ENCODE measurements around the gene UBXN6.
A peak's percentile ranks its signal among the peaks of the same experiment; 100 is the strongest.

UBXN6 gene

DNA sequence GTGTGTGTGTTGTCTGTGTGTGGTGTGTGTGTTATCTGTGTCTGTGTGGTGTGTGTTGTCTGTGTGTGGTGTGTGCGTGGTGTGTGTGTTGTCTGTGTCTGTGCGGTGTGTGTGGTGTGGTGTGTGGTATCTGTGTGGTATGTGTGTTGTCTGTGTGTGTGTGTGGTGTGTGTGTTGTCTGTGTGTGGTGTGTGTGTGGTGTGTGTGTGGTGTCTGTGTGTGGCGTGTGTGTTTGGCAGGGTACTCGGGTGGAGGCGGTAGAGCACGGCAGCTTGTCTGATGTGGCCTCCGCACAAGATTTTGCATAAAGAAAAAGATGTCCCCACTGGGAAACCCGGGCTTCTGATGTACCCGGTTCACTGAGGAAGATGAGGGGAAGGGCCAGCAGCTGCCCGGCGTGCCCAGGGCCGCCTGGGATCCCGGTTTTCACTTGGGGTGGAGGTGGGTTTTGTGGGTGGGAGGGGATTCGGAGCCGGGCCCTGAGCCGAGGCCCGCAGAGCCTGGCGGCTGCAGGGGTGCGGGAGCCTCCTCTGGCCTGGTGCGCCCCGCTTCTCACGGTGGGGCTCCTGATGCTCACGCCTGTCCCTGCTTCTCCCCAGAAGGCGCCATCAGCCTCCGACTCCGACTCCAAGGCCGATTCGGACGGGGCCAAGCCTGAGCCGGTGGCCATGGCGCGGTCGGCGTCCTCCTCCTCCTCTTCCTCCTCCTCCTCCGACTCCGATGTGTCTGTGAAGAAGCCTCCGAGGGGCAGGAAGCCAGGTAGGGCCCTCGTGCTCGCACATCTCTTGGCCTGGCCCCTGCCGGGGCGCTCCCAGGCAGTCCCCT lies 35.7 kb upstream of the UBXN6 start:
- DNase-seq, result no peak

DNA sequence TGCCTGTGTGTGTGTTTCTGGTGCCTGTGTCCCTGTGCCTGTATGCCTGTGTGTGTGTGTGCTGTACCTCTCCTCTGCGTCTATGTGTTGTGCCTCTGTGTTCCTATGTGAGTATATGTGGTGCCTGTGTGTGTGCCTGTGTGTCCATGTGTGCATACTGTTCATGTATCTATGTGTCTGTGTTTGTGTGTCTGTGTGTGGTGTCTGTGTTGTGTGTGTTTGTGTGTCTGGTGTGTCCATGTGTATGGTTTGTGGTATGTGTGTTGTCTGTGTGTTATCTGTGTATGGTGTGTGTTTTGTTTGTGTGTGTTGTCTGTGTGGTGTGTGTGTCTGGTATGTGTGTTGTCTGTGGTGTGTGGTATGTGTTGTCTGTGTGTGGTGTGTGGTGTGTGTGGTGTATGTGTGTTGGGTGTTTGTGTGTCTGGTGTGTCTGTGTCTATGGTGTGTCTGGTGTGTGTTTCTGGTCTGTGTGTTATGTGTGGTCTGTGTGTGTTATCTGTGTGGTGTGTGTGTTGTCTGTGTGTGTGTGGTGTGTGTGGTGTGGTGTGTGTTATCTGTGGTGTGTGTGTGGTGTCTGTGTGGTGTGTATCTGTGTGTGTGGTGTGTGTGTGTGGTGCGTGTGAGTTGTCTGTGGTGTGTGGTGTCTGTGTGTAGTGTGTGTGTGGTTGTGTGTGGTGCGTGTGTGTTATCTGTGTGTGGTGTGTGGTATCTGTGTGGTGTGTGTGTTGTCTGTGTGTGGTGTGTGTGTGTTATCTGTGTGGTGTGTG lies 34.9 kb upstream of the UBXN6 start:
- no peak for DNase-seq

DNA sequence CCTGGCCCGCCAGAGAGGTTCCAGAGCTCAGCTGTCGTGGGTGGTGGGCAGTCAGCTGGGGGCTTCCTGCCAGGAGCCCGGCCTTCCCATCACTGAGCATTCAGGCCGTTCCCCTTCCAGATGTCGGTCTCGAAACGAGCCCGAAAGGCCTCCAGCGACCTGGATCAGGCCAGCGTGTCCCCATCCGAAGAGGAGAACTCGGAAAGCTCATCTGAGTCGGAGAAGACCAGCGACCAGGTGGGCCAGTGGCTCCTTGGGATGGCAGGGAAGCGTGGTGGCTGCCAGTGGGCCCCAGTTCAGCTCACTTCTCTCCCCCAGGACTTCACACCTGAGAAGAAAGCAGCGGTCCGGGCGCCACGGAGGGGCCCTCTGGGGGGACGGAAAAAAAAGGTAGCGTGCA lies 33.9 kb upstream of the UBXN6 start:
- no peak for DNase-seq

DNA sequence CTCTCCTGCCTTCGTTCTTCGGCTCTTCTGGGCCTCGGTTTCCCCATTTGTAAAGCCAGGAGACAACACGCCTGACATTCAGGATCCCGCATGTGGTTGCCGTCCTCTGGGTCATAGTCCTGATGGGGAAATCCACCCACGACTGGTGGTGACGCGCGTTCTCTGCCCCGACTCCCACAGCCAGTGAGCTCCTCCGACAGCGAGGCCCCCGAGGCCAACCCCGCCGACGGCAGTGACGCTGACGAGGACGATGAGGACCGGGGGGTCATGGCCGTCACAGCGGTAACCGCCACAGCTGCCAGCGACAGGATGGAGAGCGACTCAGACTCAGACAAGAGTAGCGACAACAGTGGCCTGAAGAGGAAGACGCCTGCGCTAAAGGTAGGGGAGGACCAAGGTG lies 30.9 kb upstream of the UBXN6 start:
- DNase-seq, result no peak

DNA sequence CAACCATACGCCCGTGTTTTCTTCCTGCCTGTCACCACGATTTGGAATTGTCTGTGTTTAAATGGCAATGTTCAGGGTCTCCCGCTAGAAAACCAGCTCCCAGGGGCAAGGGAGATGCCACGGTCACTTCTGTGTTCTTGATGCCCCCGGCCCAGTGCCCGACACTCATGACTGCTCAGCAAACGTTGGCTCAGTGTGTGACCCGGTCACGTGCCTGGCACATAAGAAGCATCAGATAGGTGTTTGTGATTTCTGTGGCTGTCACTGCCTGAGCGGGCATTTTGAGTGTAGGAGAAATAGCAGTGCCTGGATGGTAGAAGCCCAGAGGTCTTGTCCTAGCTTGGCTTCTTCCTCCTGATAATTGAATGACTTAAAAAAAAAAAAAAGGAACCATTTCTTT lies 30.0 kb upstream of the UBXN6 start:
- DNase-seq, result no peak

DNA sequence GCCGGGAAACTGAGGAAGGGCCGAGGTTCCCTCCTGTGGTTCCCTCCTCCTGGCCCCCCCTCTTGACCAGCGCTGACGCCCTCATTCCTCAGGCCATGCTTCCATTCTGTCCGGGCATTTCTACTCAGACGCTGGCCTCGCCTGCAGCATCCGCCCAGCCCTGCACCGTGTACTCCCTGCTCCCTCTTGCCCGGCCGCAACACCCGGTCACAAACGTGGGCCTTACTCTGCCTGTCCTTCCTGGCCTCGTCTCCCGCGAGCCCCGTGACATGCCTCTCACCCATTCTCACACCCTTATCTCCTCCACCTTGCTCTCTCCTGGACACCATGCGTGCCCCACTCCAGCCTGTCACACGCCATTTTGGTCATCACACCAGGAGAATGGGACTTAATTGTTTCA lies 25.8 kb upstream of the UBXN6 start:
- DNase-seq, result no peak

DNA sequence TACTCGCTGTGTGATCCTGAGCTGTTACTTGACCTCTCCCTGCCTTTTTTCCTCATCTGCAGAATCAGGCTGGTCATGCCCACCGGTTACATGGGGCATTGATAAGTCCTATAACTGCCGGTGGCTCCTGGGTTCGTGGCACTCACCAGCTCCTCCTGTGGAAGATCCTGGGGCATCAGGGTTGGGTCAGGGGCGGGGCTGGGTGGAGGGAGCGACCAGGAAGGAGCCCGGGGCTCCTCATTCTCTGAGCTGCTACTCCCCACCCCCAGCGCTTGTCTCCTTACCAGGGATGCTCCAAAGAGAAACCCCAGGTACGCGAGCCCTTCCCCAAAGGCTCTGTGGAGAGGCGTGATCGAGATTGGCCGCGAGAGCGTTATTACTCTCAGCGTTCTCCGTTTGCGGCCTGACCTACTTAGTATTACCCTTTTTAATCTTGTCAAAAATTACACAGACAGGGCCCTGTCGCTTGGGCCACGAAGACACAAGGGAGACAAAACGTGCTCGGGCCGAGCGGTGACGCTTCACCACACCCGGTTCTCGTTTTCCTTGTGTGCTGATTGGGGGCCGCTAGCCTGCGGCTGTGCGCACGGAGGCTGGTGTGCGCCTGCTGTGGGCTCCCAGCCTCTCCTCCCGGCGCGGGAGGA lies 25.2 kb upstream of the UBXN6 start:
- DNase-seq, result no peak

DNA sequence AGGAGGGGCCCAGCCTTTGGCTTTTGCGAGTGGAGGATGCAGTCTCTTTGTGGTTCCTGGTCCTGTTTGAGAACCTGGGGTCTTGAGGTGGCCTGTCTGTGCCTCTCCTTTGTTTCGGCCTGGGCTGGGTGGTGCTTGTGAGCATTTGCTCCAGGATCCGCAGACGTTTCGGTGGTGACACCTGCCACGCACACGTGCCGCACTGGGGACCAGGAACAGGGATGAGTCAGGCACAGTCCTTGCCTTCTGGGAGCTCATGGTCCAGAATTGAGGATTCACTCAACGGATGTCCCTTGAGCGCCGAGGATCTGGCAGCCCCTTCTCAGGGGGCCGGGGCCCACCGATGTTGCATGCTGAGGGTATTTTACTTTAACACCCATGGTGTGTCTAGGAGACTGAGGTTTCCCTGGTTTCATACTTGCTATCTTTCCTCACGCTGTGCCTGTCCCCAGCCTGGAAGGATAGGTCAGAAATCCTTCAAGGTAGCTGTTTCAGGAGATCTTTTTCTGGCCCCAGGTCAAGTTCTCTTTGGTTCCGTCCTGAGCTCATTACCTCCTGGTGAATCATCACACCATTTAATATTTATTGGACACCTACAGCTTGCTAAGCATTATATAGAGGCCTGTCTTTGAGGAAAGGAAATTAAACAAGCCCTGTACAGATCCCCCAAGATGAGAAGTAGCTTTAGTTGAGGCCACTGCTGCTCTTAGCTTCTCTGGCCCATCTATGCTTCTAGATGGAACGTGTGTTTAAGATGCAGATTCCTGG lies 19.6 kb upstream of the UBXN6 start:
- DNase-seq, result no peak

DNA sequence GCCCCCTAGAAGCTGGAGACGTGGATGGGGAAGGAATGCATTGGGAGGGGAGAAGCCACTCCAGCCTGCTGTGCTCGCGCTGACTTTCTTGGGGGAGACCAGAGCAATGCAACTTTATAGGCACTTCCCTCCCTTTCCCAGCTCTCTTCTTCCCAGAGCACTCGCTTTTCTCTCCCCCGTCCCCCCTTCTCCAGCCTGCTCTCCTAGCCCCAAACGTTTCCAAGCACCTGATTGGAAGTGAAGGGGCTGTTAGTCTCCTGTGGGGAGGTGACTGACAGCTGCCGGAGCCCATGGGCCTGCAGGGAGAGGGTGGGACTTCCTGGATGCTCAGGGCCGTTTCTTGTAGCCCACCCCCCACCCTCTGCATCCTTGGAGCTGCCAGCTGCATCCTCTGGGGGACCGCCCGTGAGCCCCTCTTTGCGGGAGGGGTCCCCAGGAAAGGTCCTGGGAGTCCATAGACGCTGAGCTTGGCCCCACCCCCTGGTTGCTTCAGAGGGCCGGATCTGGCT lies 17.0 kb upstream of the UBXN6 start:
- DNase-seq, result no peak

DNA sequence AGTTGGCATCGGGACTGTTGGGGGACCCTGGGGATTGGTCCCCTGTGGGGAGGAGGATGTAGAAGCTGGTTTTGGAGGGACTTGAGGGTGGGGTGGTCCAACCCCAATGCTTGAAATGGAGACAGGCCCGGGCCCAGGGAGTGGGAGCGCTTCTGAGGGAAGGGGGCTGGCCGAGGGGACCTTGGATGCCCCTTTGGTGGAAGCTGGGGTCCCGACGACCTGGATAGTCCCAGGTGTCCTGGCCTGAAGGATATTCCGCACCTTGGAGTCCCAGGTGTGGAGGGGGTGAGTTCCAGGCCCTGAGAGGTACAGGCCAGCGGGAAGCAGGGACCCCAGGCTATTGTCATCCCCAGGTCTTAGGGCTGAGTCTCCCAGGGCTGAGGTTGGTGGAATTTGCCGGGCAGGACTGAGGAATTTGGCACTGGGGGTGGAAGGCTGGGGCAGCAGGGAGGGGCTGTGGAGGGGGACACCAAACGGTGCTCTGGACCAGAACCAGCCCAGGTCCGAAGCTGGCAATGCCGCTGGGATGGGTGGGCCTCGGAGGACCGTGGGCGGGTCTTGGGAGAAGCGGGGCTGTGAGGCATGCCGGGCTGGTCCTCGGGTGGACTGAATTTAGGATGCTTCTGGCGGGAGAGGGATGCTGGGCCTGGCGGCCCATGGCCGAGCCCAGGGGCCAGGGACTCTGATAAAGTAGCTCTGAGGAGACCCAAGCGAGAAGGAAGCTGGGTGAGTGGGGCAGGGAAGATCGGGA lies 16.3 kb upstream of the UBXN6 start:
- DNase-seq, result no peak

DNA sequence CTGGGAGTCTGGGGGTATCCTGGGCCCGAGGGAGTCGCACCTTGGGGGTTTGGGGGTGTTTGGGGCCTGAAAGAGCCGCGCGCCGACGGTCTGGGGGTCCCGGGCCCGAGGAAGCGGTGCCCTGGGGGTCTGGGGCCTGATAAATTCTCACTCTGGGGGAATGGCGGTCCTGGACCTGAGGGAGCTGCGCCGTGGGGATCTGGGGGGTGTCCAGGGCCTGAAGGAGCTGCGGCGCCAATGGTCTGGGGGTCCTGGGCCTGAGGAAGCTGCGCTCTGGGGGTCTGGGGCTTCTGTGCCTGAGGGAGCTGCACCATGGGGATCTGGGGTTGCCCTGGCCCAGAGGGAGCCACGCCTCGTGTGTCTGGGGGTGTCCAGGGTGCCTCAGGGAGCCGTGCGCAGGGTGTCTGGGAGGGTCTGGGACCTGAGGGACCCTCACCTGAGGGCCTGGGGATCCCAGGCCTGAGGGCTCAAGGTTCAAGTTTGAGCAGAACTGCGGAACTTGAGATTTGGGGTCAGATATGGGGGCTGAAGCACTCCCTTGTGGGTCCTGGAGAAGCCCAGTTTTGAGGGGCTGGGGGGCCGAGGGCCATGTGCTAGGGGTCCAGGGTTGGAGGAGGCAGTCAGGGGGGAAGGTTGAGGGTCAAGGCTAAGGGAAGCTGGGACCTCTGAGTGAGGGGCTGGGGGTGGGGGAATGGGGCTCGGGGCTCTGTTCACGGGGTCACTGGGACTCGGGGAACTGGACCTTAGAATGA lies 15.6 kb upstream of the UBXN6 start:
- no peak for DNase-seq

DNA sequence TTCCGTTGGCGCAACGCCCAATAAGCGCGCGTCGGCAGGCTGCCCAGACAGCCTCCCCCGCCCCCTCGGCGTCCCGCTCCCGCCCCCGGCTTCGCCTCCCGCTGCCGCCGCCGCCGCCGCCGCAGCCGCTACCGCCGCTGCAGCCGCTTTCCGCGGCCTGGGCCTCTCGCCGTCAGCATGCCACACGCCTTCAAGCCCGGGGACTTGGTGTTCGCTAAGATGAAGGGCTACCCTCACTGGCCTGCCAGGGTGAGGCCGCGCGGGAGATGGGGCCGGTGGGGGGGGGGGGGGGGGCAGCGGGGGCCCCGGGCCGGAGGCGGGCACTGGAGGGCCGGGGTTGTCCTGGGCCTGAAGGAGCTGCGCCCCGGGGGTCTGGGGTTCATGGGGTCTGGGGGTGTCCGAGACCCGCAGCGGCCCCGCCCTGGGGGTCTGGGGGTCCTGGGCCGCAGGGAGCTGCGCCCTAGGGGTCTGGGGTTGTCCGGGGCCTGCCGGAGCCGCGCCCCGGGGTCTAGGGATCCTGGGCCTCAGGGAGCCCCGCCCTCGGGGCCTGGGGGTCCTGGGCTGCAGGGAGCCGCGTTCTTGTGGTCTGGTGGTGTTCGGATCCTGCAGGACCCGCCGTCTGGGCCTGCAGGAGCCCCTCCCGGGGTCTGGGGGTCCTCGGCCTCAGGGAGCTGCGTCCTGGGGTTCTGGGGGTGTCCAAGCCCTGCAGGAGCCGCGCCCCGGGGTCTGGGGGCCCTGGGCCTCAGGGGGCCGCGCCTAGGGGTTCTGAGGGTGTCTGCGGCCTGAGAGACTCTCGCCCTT lies 14.8 kb upstream of the UBXN6 start, which contains the start of gene HDGFL2:
HDGFL2 (plus strand) TSS at position 124 of the 801 bp plus-strand sequence; CDS start at position 178, 54 bp downstream.
- peak in 1 of 2 donors; percentile 79 for DNase-seq

DNA sequence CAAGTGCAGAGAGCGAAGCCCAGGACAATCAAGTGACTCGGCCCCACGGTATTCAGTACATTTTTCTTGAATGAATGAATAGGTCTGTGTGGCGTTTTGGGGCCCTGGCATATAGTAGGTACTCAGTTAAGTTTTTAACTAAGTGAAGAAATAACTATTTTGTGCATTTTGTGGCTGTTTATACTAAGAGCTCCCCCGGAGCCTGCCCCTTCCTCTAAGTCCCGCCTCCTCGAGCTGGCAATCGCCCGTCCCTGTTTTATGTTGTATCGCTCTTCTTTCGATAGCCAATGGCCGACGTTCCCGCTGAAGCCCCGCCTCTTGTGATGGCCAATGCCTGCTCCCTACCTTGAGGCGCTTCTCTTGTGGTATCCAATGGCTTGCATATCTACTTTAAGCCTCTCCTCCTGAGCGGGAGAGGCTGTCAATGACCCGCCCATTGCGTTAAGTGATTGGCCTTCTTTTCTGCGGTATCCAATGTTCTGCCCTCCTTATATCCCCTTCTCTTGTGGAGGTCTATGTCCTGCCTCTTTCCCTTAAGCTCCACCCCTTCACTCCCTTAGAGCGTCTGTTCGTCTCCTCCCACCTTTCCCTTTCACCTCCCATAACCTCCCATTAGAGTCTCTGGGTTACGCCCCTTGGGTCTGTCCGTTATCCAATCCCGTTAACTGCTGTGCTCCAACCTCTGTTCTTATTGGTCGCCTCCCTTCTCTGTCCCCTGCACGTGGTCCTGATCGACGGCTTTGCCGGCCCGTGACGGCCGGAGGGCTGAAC lies 14.0 kb upstream of the UBXN6 start:
- DNase-seq, result peak; percentile 76 to 100

DNA sequence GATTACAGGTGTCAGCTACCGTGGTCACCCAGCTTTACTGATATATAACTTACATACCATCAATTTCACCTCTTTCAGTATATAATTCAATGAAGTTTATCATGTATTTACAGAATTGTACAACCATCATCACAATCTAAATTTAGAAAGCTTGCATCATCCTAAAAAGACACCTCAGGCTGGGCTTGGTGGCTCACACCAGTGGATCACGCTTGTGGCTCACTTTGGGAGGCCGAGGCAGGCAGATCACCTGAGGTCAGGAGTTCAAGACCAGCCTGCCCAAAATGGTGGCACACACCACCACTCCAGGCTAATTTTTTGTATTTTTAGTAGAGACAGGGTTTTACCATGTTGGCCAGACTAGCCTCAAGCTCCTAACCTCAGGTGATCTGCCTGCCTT lies 10.2 kb upstream of the UBXN6 start:
- DNase-seq, result no peak

DNA sequence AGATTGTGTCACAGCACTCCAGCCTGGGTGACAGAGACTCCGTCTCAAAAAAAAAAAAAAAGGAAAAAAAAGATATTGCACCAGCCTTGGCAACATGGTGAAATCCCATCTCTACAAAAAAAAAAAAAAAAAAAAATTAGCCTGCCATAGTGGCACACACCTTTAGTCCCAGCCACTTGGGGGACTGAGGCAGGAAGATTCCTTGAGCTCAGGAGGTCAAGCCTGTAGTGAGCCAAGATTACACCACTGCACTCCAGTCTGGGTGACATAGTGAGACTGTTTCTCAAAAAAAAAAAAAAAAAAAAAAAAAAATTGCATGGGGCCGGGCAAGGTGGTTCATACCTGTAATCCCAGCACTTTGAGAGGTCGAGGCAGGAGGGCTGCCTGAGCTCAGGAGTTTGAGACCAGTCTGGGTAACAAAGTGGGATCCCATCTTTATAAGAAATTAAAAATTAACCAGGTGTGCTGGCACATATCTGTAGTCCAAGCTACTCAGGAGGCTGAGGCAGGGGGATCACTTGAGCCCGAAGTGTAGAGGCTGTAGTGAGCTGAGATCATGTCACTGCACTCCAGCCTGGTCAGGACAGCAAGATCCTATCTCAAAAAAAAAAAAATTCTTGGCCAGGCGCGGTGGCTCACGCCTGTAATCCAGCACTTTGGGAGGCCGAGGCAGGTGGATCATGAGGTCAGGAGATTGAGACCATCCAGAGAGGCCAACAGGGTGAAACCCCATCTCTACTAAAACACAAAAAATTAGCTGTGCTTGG lies 7.4 kb upstream of the UBXN6 start:
- DNase-seq, result no peak

DNA sequence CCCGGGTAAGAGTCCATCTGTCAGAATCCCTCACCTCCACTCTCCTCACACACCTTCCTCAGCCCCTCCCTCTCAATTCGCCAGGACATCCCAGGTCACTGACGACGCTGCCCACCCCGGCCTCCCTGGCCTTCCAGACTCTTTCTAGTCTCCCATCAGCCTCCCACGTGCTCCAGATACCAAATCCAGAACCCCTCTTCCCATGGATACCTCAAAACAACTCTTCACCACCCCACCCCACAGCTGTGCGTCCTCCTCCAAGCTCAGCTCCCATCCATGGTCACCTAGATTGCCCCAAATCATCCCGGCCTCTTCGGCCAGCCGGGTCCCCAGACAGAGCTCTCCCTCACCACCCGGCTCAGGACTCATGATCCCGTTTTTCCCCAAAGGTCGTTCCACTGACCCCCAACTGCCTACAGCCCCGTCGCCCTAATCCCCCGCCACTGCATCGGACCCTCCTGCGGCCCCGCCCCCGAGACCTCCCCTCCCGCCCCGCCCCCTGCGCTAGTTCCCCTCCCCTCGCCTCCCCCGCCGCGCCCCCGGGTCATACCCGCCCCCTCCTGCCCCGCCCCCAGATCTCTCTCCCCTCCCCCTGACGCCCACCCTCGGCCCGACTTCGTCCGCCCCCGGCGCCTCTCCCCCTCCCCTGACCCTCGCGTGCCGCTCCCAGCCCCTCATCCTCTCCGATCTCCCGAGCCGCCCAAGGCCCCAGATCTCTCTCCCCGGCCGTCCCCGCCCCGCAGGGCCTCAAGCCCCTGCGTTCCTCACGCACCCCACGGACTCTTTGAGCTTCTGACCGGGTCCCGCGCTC lies 546 bp downstream of the UBXN6 start:
- peak in 1 of 2 donors; percentile 39 for DNase-seq

DNA sequence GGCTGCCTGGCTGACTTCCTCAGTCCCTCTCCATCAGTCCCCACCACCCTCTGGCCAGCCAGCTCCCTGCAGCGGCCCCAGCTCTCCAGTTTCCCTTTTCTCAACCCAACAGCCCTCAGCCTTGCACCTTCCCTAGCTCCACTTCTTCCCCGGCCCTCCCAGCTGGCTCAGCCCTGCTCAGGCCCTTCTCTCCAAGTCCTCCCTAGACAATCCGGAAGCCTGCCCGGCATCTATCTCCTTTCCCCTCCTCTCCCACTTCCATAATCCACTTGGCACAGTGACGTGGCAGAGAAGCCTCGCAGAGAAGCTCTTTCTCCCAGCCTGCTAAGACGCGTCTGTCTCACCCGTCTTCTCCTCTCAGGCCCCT lies 1.1 kb downstream of the UBXN6 start:
- DNase-seq, result peak in 1 of 2 donors; percentile 65

All from bone marrow (tissue), 2 donors.